HuH-7.5 (cell line): ENCODE measurements around the gene IL18.
"Not testable (repeated sequence)": the region's sequence is repeated elsewhere in the genome, so short reads cannot be mapped to it uniquely, and the experiment has no call there.

Experiments used
- DNase-seq: peaks from one replicate; pipeline ENCODE4 v3.0.0; 2011; ENCODE audit warnings: low spot score

Gene IL18

GRCh38 chr11:112118176-112118575 lies 45.7 kb downstream of the IL18 start:
- no peak for DNase-seq

- no peak for DNase-seq
Observed at GRCh38 chr11:112115386-112115785, 48.5 kb downstream of the IL18 start.

GRCh38 chr11:112114460-112114859 lies 49.4 kb downstream of the IL18 start:
- no peak for DNase-seq

GRCh38 chr11:112113539-112114457 lies 50.1 kb downstream of the IL18 start:
- peak; percentile 22 for DNase-seq

- no peak for DNase-seq
Observed at GRCh38 chr11:112106070-112106469, 57.8 kb downstream of the IL18 start.

- no peak for DNase-seq
Observed at GRCh38 chr11:112103446-112103845, 60.4 kb downstream of the IL18 start.

- no peak for DNase-seq
Observed at GRCh38 chr11:112100462-112100861, 63.4 kb downstream of the IL18 start.

- no peak for DNase-seq
Observed at GRCh38 chr11:112097734-112098528, 66.0 kb downstream of the IL18 start.

GRCh38 chr11:112096194-112096593 lies 67.7 kb downstream of the IL18 start:
- no peak for DNase-seq

- DNase-seq: not testable (repeated sequence)
Observed at GRCh38 chr11:112095302-112095701, 68.6 kb downstream of the IL18 start.
